Measurements from ENCODE around the gene MED25. TPM values are rescaled to one million over a fixed set of nuclear protein-coding genes. Genes with fewer than 3 reads are reported as not detected.

Gene MED25
- total RNA-seq, 1 donor from 2014 or later = 85.4 TPM

GRCh38 chr19:49871349-49871985 lies 53.4 kb downstream of the MED25 start:
- peak overlapping the region; percentile 92 for H3K27ac Mint-ChIP-seq (ENCODE audit: unreplicated experiment)
- TF ChIP-seq CTCF (conservative IDR thresholded peaks at IDR 0.05) = no peak
- peaks cover 9% of the 10 kb centered on the region for H3K27me3 Mint-ChIP-seq (ENCODE audit: low read depth)
- no peaks in the 10 kb centered on the region for H3K36me3 Mint-ChIP-seq (ENCODE audit: low read depth)
- H3K9me3 Mint-ChIP-seq = no peaks in the 10 kb centered on the region
- H3K4me1 Mint-ChIP-seq = peaks cover 33% of the 10 kb centered on the region
- DNase-seq (ENCODE audit: low read depth, low spot score) = no peak
- H3K4me3 Mint-ChIP-seq = peak overlapping the region; percentile 87

GRCh38 chr19:49872245-49873128 lies 54.4 kb downstream of the MED25 start:
- no peaks in the 10 kb centered on the region for H3K9me3 Mint-ChIP-seq
- TF ChIP-seq CTCF (conservative IDR thresholded peaks at IDR 0.05) = no peak
- H3K4me3 Mint-ChIP-seq = peak overlapping the region; percentile 80
- peaks cover 3% of the 10 kb centered on the region for H3K27me3 Mint-ChIP-seq (ENCODE audit: low read depth)
- no peaks in the 10 kb centered on the region for H3K36me3 Mint-ChIP-seq (ENCODE audit: low read depth)
- H3K4me1 Mint-ChIP-seq = peaks cover 23% of the 10 kb centered on the region
- no peak for DNase-seq (ENCODE audit: low read depth, low spot score)
- H3K27ac Mint-ChIP-seq (ENCODE audit: unreplicated experiment) = peak overlapping the region; percentile 92

GRCh38 chr19:49873129-49873521 lies 55.0 kb downstream of the MED25 start:
- DNase-seq (ENCODE audit: low read depth, low spot score) = no peak

GRCh38 chr19:49873834-49874233 lies 55.7 kb downstream of the MED25 start:
- H3K4me3 Mint-ChIP-seq = peak overlapping the region; percentile 55
- no peaks in the 10 kb centered on the region for H3K27me3 Mint-ChIP-seq (ENCODE audit: low read depth)
- H3K9me3 Mint-ChIP-seq = no peaks in the 10 kb centered on the region
- no peak for TF ChIP-seq CTCF (conservative IDR thresholded peaks at IDR 0.05)
- H3K4me1 Mint-ChIP-seq = peaks cover 28% of the 10 kb centered on the region
- no peak for DNase-seq (ENCODE audit: low read depth, low spot score)
- no peak overlapping the region for H3K27ac Mint-ChIP-seq (ENCODE audit: unreplicated experiment)
- H3K36me3 Mint-ChIP-seq (ENCODE audit: low read depth) = no peaks in the 10 kb centered on the region

More at GRCh38 chr19:49873129-49873521, 55.0 kb downstream of the MED25 start:
- Mint-ChIP-seq H3K4me3 (peak overlapping the region; percentile 14), H3K9me3 (no peaks in the 10 kb centered on the region), H3K36me3 (ENCODE audit: low read depth) (no peaks in the 10 kb centered on the region), H3K27ac (ENCODE audit: unreplicated experiment) (no peak overlapping the region), H3K27me3 (ENCODE audit: low read depth) (no peaks in the 10 kb centered on the region), H3K4me1 (peaks cover 21% of the 10 kb centered on the region)
- TF ChIP-seq CTCF (conservative IDR thresholded peaks at IDR 0.05) = no peak

GRCh38 chr19:49874503-49875157 lies 56.5 kb downstream of the MED25 start:
- Mint-ChIP-seq H3K9me3 (no peaks in the 10 kb centered on the region), H3K27me3 (ENCODE audit: low read depth) (no peaks in the 10 kb centered on the region), H3K27ac (ENCODE audit: unreplicated experiment) (no peak overlapping the region), H3K4me3 (peak overlapping the region; percentile 55), H3K36me3 (ENCODE audit: low read depth) (no peaks in the 10 kb centered on the region), H3K4me1 (peaks cover 32% of the 10 kb centered on the region)
- no peak for TF ChIP-seq CTCF (conservative IDR thresholded peaks at IDR 0.05)
- DNase-seq (ENCODE audit: low read depth, low spot score) = no peak
